Measurements from ENCODE around the gene NLRP5.

The NLRP5 gene

DNA sequence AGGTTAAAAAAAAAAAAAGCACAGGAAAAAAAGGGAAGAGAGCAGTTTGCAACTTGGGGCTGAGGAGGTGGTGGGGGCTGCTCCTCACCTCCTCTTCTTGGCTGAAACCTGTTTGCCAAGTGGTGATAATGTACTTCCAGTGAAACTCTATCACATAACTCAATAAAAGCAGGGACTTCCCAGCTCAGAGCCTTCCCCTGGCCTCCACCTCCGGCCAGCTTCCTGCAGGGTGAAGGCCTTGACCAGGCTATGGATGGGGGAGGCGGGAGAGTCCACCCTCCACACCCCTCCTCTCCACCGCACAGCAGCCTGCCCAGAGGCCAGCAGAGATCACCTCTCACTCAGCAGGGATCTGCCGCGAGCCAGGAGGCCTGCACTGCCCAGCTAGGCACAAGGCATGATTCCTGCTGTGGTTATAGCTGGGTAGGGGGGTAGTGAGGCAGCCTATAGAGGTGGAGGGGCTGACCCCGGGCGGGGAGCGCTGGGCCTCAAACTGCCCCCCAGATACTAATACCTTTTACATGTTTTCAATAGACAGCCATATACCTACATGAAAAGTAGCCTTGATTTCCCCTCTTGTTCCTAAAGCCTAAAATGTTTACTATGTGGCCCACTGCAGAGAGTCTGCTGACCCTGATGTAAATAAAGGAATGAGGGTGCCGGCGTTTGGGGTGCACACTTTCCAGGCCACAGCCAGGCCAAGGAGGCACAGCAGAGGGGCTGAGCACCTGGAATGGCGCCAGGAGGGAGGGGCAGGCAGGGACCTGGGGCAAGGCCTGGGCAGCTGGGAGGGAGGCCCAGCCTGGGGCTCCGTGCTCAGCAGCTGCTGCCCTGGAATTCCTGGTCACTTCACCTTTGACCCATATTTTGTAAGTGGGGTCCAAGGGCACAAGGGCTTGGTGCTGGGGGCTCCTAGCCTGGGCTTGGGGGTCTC, 124.2 kb downstream of the NLRP5 start:
- peaks cover 0 to 11% (median 0%) of the 10 kb centered on the region in 3 donors for H3K36me3 ChIP-seq
- H3K4me3 ChIP-seq: no peak overlapping the region
- H3K27ac ChIP-seq: no peak overlapping the region
- H3K27me3 ChIP-seq: no peaks in the 10 kb centered on the region
- no peak for DNase-seq
- intact Hi-C loops (cut with DNase I; ENCODE audit: low total_unique reads): no loop called here
- TF ChIP-seq, protein P1, sequence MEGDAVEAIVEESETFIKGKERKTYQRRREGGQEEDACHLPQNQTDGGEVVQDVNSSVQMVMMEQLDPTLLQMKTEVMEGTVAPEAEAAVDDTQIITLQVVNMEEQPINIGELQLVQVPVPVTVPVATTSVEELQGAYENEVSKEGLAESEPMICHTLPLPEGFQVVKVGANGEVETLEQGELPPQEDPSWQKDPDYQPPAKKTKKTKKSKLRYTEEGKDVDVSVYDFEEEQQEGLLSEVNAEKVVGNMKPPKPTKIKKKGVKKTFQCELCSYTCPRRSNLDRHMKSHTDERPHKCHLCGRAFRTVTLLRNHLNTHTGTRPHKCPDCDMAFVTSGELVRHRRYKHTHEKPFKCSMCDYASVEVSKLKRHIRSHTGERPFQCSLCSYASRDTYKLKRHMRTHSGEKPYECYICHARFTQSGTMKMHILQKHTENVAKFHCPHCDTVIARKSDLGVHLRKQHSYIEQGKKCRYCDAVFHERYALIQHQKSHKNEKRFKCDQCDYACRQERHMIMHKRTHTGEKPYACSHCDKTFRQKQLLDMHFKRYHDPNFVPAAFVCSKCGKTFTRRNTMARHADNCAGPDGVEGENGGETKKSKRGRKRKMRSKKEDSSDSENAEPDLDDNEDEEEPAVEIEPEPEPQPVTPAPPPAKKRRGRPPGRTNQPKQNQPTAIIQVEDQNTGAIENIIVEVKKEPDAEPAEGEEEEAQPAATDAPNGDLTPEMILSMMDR (IDR thresholded peaks at IDR 0.05): no peak
- no peaks in the 10 kb centered on the region for H3K9me3 ChIP-seq
- H3K4me1 ChIP-seq: peaks cover 0 to 94% (median 71%) of the 10 kb centered on the region in 4 donors

Data from tibial artery (tissue), 4 donors.